ENCODE results near the gene C17orf75. TPM values are rescaled to one million over a fixed set of nuclear protein-coding genes. Genes with fewer than 3 reads are reported as not detected.
A peak's percentile ranks its signal among the peaks of the same experiment; 100 is the strongest.

The C17orf75 gene
- total and polyA plus RNA-seq, 10 of the 15 experiments (the other 5 are each of a cell fraction or from before 2014, with no cell fraction given) = 21.7 to 53.0 (median 27.3) TPM

GRCh38 chr17:32341141-32341856, 674 bp downstream of the C17orf75 start (continued):
- TF ChIP-seq POU2F2 (IDR thresholded peaks at IDR 0.05; ENCODE audit: borderline replicate concordance, low read depth, low read length) (peak; percentile 78; the same call in 2 of the 3 replicates), ZNF384 (IDR thresholded peaks at IDR 0.05; ENCODE audit: borderline replicate concordance, low read depth, low read length) (no peak), SMAD1 (IDR thresholded peaks at IDR 0.05; ENCODE audit: low read depth, partially characterized antibody) (peak; percentile 48), CBFB (IDR thresholded peaks at IDR 0.05; ENCODE audit: low read depth) (no peak), GATAD2B (conservative IDR thresholded peaks at IDR 0.05; ENCODE audit: low read depth) (no peak), ZNF217 (IDR thresholded peaks at IDR 0.05) (no peak), ETV6 (conservative IDR thresholded peaks at IDR 0.05 in 1 of 2, IDR thresholded peaks at IDR 0.05 in 1 of 2; ENCODE audit: borderline replicate concordance in 1 of 2, low read depth in 1 of 2) (no peak), MTA2 (IDR thresholded peaks at IDR 0.05; ENCODE audit: low read depth) (no peak), NR2F1 (conservative IDR thresholded peaks at IDR 0.05) (no peak), CTCF (IDR thresholded peaks at IDR 0.05 in 2 of 3, conservative IDR thresholded peaks at IDR 0.05 in 1 of 3; ENCODE audit: control insufficient read depth in 2 of 3, extremely low read depth in 1 of 3, insufficient read depth in 1 of 3, low read depth in 3 of 3, low read length in 3 of 3) (peak in 2 of 3 experiments; percentile 11 to 39; a peak in 2 of 6 replicates), STAT1 (conservative IDR thresholded peaks at IDR 0.05) (0 out of 2 replicates have a peak, but pooled peaks have one; percentile 21), RELA (IDR thresholded peaks at IDR 0.05; ENCODE audit: borderline replicate concordance, partially characterized antibody) (no peak), CBX5 (IDR thresholded peaks at IDR 0.05; ENCODE audit: low read depth) (no peak), ZSCAN29 (IDR thresholded peaks at IDR 0.05) (no peak), BCL3 (IDR thresholded peaks at IDR 0.05; ENCODE audit: borderline replicate concordance, insufficient read depth, low read depth, low read length, poor library complexity, severe bottlenecking) (no peak), RFX5 (IDR thresholded peaks at IDR 0.05; ENCODE audit: low read depth, low read length) (no peak), GABPA (IDR thresholded peaks at IDR 0.05; ENCODE audit: low read depth) (no peak), TCF3 (IDR thresholded peaks at IDR 0.05; ENCODE audit: borderline replicate concordance, insufficient read depth, low read depth, low read length) (no peak), BHLHE40 (IDR thresholded peaks at IDR 0.05; ENCODE audit: borderline replicate concordance in 1 of 2, low read depth in 2 of 2, low read length in 1 of 2) (no peak), SIX5 (IDR thresholded peaks at IDR 0.05; ENCODE audit: low read depth, low read length, severe bottlenecking) (no peak), MLLT1 (IDR thresholded peaks at IDR 0.05) (no peak)
- TF ChIP-seq, protein P1, sequence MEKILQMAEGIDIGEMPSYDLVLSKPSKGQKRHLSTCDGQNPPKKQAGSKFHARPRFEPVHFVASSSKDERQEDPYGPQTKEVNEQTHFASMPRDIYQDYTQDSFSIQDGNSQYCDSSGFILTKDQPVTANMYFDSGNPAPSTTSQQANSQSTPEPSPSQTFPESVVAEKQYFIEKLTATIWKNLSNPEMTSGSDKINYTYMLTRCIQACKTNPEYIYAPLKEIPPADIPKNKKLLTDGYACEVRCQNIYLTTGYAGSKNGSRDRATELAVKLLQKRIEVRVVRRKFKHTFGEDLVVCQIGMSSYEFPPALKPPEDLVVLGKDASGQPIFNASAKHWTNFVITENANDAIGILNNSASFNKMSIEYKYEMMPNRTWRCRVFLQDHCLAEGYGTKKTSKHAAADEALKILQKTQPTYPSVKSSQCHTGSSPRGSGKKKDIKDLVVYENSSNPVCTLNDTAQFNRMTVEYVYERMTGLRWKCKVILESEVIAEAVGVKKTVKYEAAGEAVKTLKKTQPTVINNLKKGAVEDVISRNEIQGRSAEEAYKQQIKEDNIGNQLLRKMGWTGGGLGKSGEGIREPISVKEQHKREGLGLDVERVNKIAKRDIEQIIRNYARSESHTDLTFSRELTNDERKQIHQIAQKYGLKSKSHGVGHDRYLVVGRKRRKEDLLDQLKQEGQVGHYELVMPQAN (conservative IDR thresholded peaks at IDR 0.05) = no peak
